ENCODE results near the gene GLI3. TPM values are rescaled to one million over a fixed set of nuclear protein-coding genes. Genes with fewer than 3 reads are reported as not detected.

Gene GLI3
- total and polyA plus RNA-seq, 2 of the 8 experiments (the other 6 are each of a cell fraction or from before 2014, with no cell fraction given) = 8.0 to 31.1 TPM

- TF ChIP-seq FOSL1 (IDR thresholded peaks at IDR 0.05; ENCODE audit: insufficient read depth, low read depth, low read length) (no peak), ZNF274 (IDR thresholded peaks at IDR 0.05; ENCODE audit: borderline replicate concordance, extremely low read depth, low read length) (no peak), E2F6 (IDR thresholded peaks at IDR 0.05) (no peak), POU5F1 (IDR thresholded peaks at IDR 0.05; ENCODE audit: low read depth, low read length) (no peak), TBP (IDR thresholded peaks at IDR 0.05; ENCODE audit: low read depth, low read length) (no peak)
Observed at GRCh38 chr7:42055171-42055570, 181.8 kb downstream of the GLI3 start (continued).
